ENCODE data around the gene MAN1B1. TPM values are rescaled to one million over a fixed set of nuclear protein-coding genes. Genes with fewer than 3 reads are reported as not detected.
A peak's percentile ranks its signal among the peaks of the same experiment; 100 is the strongest.

Gene MAN1B1
- total RNA-seq, 1 experiment from 2014 or later, result 50.9 TPM

DNA sequence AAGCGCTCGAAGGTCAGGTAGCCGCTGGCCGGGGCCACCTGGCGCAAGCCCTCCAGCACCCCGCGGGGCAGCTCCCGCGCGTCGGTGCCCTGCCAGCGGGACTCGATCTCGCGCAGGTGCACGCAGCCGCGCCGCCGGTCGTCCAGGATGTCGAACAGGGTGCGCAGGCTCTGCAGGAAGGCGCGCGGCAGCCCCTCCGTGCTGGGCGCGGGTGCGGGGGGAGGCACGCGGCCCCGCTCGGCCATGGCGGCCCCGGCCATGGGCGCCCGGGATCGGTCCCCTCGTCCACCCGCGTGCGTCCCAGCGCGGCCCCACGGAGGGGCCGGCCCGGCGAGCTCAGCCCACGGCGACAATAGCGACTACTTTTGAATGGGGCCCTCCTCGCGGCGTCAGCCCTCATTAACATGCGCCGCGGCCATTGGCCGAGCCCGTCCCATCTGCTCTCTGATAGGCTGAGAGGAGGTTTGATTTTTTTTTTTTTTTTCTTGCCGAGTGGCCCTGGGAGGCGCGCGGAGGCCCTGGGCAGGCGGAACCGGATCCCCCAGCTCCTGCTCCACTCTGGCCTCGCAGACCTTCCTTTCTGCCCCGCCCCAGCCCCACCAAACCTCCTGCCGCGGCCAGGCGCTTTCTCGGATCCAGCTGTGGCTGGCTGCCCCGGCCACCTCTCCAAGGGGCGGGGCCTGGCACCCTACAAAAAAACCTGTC lies 16.4 kb upstream of the MAN1B1 start, which contains the start of gene SAPCD2 (continued):
- TF ChIP-seq, protein P1, sequence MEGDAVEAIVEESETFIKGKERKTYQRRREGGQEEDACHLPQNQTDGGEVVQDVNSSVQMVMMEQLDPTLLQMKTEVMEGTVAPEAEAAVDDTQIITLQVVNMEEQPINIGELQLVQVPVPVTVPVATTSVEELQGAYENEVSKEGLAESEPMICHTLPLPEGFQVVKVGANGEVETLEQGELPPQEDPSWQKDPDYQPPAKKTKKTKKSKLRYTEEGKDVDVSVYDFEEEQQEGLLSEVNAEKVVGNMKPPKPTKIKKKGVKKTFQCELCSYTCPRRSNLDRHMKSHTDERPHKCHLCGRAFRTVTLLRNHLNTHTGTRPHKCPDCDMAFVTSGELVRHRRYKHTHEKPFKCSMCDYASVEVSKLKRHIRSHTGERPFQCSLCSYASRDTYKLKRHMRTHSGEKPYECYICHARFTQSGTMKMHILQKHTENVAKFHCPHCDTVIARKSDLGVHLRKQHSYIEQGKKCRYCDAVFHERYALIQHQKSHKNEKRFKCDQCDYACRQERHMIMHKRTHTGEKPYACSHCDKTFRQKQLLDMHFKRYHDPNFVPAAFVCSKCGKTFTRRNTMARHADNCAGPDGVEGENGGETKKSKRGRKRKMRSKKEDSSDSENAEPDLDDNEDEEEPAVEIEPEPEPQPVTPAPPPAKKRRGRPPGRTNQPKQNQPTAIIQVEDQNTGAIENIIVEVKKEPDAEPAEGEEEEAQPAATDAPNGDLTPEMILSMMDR (IDR thresholded peaks at IDR 0.05 in 2 of 3, conservative IDR thresholded peaks at IDR 0.05 in 1 of 3; ENCODE audit: borderline replicate concordance in 1 of 3, insufficient read depth in 1 of 3, low read depth in 2 of 3, low read length in 2 of 3), result no peak

DNA sequence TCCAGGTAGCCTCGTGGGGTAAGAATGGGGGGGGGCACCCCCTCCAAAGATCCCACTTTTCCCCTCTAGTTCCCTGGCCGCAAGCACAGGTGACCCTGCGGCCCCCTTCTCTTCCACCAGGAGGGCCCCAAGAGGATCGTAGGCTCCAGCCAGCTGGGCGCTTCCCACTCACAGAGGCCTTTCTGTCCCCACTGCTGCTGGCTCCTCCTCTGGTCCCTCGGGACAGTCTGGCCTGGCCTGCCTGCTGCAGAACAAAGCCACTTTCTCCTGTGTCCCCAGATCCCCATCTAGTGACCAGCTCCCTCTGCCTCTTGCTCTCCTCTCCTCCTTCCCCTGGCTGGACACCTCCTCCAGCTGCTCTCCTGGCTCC lies 15.9 kb upstream of the MAN1B1 start:
- intact Hi-C loops (cut with micrococcal nuclease), result no loop called here
- Histone ChIP-seq H3K27ac (ENCODE audit: low read depth, low read length) (peak overlapping the region; percentile 64), H3K9me3 (ENCODE audit: control insufficient read depth in 1 of 2, insufficient read depth in 1 of 2, low read depth in 1 of 2, low read length in 2 of 2) (no peaks in the 10 kb centered on the region), H3K36me3 (ENCODE audit: control insufficient read depth in 1 of 2, insufficient read depth in 2 of 2, low read length in 2 of 2) (no peaks in the 10 kb centered on the region; a peak in 1 of 4 replicates), H4K20me1 (ENCODE audit: insufficient read depth) (no peaks in the 10 kb centered on the region; the same call in 1 of the 2 replicates), H3K9me2 (ENCODE audit: insufficient read depth) (no peaks in the 10 kb centered on the region), H3K27me3 (ENCODE audit: insufficient read depth, low read length) (no peaks in the 10 kb centered on the region), H3K9ac (ENCODE audit: low read length) (peak overlapping the region; percentile 89), H3K4me3 (replicated peaks in 1 of 2; ENCODE audit: low read depth in 1 of 2, low read length in 2 of 2) (peak overlapping the region; percentile 80 to 82), H2AFZ (ENCODE audit: low read depth, low read length, poor library complexity, severe bottlenecking) (no peak overlapping the region), H3K79me2 (ENCODE audit: insufficient read depth, low read length) (peaks cover 42% of the 10 kb centered on the region), H3K4me2 (ENCODE audit: low read length) (peak overlapping the region; percentile 93), H3K4me1 (ENCODE audit: control insufficient read depth in 1 of 2, insufficient read depth in 2 of 2, low read length in 2 of 2) (peaks cover 24 to 42% of the 10 kb centered on the region in 2 experiments)
- ChIA-PET RAD21 (ENCODE audit: low non-redundant PET in 1 of 2, low total read pairs in 2 of 2, uncharacterized antibody in 2 of 2, unreplicated experiment in 2 of 2) (interaction anchor here in 1 of 2 experiments (0.5 to 1.2 kb wide), 4 partner anchors 24 to 685 kb away, joined by 3 to 11 read pairs (median 4); no protein-coding TSS in a partner anchor), POLR2A (interaction anchor here (0.9 to 5.1 kb wide), 4 partner anchors 11 to 170 kb away, joined by 3 to 43 read pairs (median 4); partner anchors contain the start of genes MAN1B1 and TUBB4B), CTCF (interaction anchor here (1.5 to 4.7 kb wide), 7 partner anchors 12 to 156 kb away, joined by 6 to 49 read pairs (median 7); partner anchors contain the start of genes MAN1B1, NPDC1 and RNF224)
- TSS peak; percentile 87 for BruUV-seq (replicated peaks)
- ATAC-seq, result peak; percentile 29
- DNase-seq (ENCODE audit: low read depth, low spot score), result no peak
- TF ChIP-seq, protein P2, sequence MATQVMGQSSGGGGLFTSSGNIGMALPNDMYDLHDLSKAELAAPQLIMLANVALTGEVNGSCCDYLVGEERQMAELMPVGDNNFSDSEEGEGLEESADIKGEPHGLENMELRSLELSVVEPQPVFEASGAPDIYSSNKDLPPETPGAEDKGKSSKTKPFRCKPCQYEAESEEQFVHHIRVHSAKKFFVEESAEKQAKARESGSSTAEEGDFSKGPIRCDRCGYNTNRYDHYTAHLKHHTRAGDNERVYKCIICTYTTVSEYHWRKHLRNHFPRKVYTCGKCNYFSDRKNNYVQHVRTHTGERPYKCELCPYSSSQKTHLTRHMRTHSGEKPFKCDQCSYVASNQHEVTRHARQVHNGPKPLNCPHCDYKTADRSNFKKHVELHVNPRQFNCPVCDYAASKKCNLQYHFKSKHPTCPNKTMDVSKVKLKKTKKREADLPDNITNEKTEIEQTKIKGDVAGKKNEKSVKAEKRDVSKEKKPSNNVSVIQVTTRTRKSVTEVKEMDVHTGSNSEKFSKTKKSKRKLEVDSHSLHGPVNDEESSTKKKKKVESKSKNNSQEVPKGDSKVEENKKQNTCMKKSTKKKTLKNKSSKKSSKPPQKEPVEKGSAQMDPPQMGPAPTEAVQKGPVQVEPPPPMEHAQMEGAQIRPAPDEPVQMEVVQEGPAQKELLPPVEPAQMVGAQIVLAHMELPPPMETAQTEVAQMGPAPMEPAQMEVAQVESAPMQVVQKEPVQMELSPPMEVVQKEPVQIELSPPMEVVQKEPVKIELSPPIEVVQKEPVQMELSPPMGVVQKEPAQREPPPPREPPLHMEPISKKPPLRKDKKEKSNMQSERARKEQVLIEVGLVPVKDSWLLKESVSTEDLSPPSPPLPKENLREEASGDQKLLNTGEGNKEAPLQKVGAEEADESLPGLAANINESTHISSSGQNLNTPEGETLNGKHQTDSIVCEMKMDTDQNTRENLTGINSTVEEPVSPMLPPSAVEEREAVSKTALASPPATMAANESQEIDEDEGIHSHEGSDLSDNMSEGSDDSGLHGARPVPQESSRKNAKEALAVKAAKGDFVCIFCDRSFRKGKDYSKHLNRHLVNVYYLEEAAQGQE (IDR thresholded peaks at IDR 0.05; ENCODE audit: low read depth), result no peak
- TF ChIP-seq SRF (IDR thresholded peaks at IDR 0.05; ENCODE audit: low read depth) (no peak), CEBPB (IDR thresholded peaks at IDR 0.05; ENCODE audit: low read depth) (no peak), RAD21 (IDR thresholded peaks at IDR 0.05; ENCODE audit: low read depth) (no peak), POLR2A (IDR thresholded peaks at IDR 0.05; ENCODE audit: borderline replicate concordance, extremely low read depth, insufficient read depth, insufficient read length) (peak; percentile 45), FOSL1 (IDR thresholded peaks at IDR 0.05; ENCODE audit: low read depth) (no peak), POLR2AphosphoS5 (IDR thresholded peaks at IDR 0.05; ENCODE audit: low read depth, low read length) (no peak), CBX3 (IDR thresholded peaks at IDR 0.05; ENCODE audit: low read depth) (no peak), SIN3A (IDR thresholded peaks at IDR 0.05; ENCODE audit: low read depth) (no peak), ZNF274 (IDR thresholded peaks at IDR 0.05; ENCODE audit: low read depth, low read length) (no peak), TCF7L2 (IDR thresholded peaks at IDR 0.05; ENCODE audit: borderline replicate concordance, extremely low read depth, insufficient read depth, insufficient read length) (no peak), SP1 (IDR thresholded peaks at IDR 0.05; ENCODE audit: low read depth) (no peak)
- TF ChIP-seq, protein P3, sequence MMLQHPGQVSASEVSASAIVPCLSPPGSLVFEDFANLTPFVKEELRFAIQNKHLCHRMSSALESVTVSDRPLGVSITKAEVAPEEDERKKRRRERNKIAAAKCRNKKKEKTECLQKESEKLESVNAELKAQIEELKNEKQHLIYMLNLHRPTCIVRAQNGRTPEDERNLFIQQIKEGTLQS (IDR thresholded peaks at IDR 0.05), result no peak
- TF ChIP-seq, protein P4, sequence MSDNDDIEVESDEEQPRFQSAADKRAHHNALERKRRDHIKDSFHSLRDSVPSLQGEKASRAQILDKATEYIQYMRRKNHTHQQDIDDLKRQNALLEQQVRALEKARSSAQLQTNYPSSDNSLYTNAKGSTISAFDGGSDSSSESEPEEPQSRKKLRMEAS (IDR thresholded peaks at IDR 0.05), result no peak
- TF ChIP-seq, protein P1 (IDR thresholded peaks at IDR 0.05 in 2 of 3, conservative IDR thresholded peaks at IDR 0.05 in 1 of 3; ENCODE audit: borderline replicate concordance in 1 of 3, insufficient read depth in 1 of 3, low read depth in 2 of 3, low read length in 2 of 3), result 0 out of 6 replicates have a peak, but pooled peaks of 1 of the 3 experiments have one; percentile 14

Measured in HCT116 (cell line).